Measurements from ENCODE around the gene BCAS1. TPM values are rescaled to one million over a fixed set of nuclear protein-coding genes. Genes with fewer than 3 reads are reported as not detected.

The BCAS1 gene
- total RNA-seq, 2 donors from 2014 or later: 2.1 TPM; not detected in 1

- Histone ChIP-seq H3K4me1 (no peaks in the 10 kb centered on the region), H3K4me3 (no peak overlapping the region), H3K27me3 (no peaks in the 10 kb centered on the region), H3K36me3 (replicated peaks in 1 of 2; ENCODE audit: insufficient read depth in 1 of 2, low read depth in 2 of 2) (no peaks in the 10 kb centered on the region), H3K9me3 (no peaks in the 10 kb centered on the region), H3K27ac (no peak overlapping the region)
- WGBS, 2 donors: 77 to 86% methylated on average over 7 of the region's 7 CpGs
- no peak for TF ChIP-seq CTCF (IDR thresholded peaks at IDR 0.05)
- TF ChIP-seq POLR2A (IDR thresholded peaks at IDR 0.05): no peak
- intact Hi-C loops (cut with DNase I): no loop called here
- ATAC-seq: no peak
- no peak for DNase-seq
Observed at GRCh38 chr20:53994088-53994487, 76.3 kb downstream of the BCAS1 start.

GRCh38 chr20:53993310-53993709 is 77.1 kb downstream of the BCAS1 start:
- ATAC-seq: no peak
- WGBS, 2 donors: 71 to 75% methylated on average over 5 of the region's 5 CpGs
- H3K27me3 ChIP-seq: no peaks in the 10 kb centered on the region
- no peaks in the 10 kb centered on the region for H3K36me3 ChIP-seq (replicated peaks in 1 of 2; ENCODE audit: insufficient read depth in 1 of 2, low read depth in 2 of 2)
- no peaks in the 10 kb centered on the region for H3K9me3 ChIP-seq
- no peak overlapping the region for H3K27ac ChIP-seq
- no peak for DNase-seq
- no peak overlapping the region for H3K4me3 ChIP-seq
- H3K4me1 ChIP-seq: no peaks in the 10 kb centered on the region
- intact Hi-C loops (cut with DNase I): no loop called here
- no peak for TF ChIP-seq POLR2A (IDR thresholded peaks at IDR 0.05)
- no peak for TF ChIP-seq CTCF (IDR thresholded peaks at IDR 0.05)

GRCh38 chr20:53990768-53991450 is 79.5 kb downstream of the BCAS1 start:
- H3K9me3 ChIP-seq: no peaks in the 10 kb centered on the region
- H3K4me3 ChIP-seq: no peak overlapping the region
- no peak for DNase-seq
- intact Hi-C loops (cut with DNase I): no loop called here
- no peak for ATAC-seq
- H3K27ac ChIP-seq: no peak overlapping the region
- no peaks in the 10 kb centered on the region for H3K36me3 ChIP-seq (replicated peaks in 1 of 2; ENCODE audit: insufficient read depth in 1 of 2, low read depth in 2 of 2)
- no peaks in the 10 kb centered on the region for H3K27me3 ChIP-seq
- TF ChIP-seq CTCF (IDR thresholded peaks at IDR 0.05): no peak
- no peak for TF ChIP-seq POLR2A (IDR thresholded peaks at IDR 0.05)
- 71 to 81% methylated on average over 9 of the region's 9 CpGs for WGBS, 2 donors
- no peaks in the 10 kb centered on the region for H3K4me1 ChIP-seq

DNA sequence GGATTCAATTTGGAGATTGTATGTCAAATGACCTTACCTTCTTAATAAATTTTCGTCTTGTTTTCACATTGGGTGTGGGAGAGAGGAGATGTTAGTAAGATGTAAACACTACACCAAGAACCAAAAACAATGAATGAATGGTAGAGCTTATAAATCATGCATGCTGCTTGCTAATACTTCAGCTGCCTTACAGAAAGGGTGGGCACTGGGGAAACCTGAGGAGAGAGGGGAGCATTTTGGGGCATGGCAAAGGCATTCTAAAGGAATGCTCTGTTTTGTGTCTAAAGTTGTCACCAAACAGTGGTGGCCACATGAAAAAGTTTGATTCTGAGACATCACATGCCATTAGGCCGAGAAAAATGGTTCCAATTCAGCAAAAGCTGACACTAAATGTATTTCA is 80.4 kb downstream of the BCAS1 start:
- Histone ChIP-seq H3K4me3 (no peak overlapping the region), H3K4me1 (no peaks in the 10 kb centered on the region), H3K9me3 (no peaks in the 10 kb centered on the region), H3K27ac (no peak overlapping the region), H3K36me3 (replicated peaks in 1 of 2; ENCODE audit: insufficient read depth in 1 of 2, low read depth in 2 of 2) (no peaks in the 10 kb centered on the region), H3K27me3 (no peaks in the 10 kb centered on the region)
- intact Hi-C loops (cut with DNase I): no loop called here
- ATAC-seq (no peak), DNase-seq (no peak)
- WGBS, 2 donors: 60 to 65% methylated on average over 2 of the region's 2 CpGs
- TF ChIP-seq CTCF (IDR thresholded peaks at IDR 0.05) (no peak), POLR2A (IDR thresholded peaks at IDR 0.05) (no peak)

DNA sequence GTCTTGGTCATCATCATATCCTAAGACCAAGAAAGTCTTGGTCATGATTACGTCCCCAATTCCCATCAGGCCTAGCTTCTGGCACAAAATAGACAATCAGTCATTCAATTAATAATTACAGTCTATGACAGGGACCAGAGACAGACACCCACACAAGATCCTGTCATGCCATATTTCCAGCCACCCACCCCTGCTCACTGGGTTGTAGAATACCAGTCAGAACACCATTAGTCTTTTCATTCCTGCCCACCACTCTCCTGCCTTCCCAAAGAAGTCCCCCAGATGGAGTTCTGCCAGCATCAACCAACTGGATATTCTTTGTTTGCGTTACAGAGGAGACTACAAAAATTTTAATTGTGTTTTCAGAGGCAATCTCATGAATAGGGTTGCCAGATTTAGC is 81.0 kb downstream of the BCAS1 start:
- Histone ChIP-seq H3K27ac (no peak overlapping the region), H3K4me1 (no peaks in the 10 kb centered on the region), H3K4me3 (no peak overlapping the region), H3K9me3 (no peaks in the 10 kb centered on the region), H3K27me3 (no peaks in the 10 kb centered on the region), H3K36me3 (replicated peaks in 1 of 2; ENCODE audit: insufficient read depth in 1 of 2, low read depth in 2 of 2) (no peaks in the 10 kb centered on the region)
- intact Hi-C loops (cut with DNase I): no loop called here
- no peak for TF ChIP-seq POLR2A (IDR thresholded peaks at IDR 0.05)
- TF ChIP-seq CTCF (IDR thresholded peaks at IDR 0.05): no peak
- DNase-seq: no peak
- 74 to 77% methylated on average over 2 of the region's 2 CpGs for WGBS, 2 donors
- ATAC-seq: no peak

Measured in body of pancreas (tissue), 4 donors.